ENCODE results near the gene FSTL4. TPM values are rescaled to one million over a fixed set of nuclear protein-coding genes. Genes with fewer than 3 reads are reported as not detected.

The FSTL4 gene
- total RNA-seq, 2 donors from 2014 or later = 0.32 to 0.89 TPM

- Histone ChIP-seq H3K36me3 (no peaks in the 10 kb centered on the region), H3K27ac (no peak overlapping the region), H3K4me3 (no peak overlapping the region), H3K9ac (ENCODE audit: low read depth in 2 of 2, low read length in 2 of 2) (no peak overlapping the region), H3K27me3 (no peaks in the 10 kb centered on the region), H3K4me1 (no peaks in the 10 kb centered on the region), H3K9me3 (no peaks in the 10 kb centered on the region)
- DNase-seq = no peak
- intact Hi-C loops (cut with DNase I) = no loop called here
- no peak for TF ChIP-seq CTCF (IDR thresholded peaks at IDR 0.05)
Observed at GRCh38 chr5:133164759-133165158, 447.6 kb downstream of the FSTL4 start.

- H3K36me3 ChIP-seq = no peaks in the 10 kb centered on the region
- no peak overlapping the region for H3K27ac ChIP-seq
- no peaks in the 10 kb centered on the region for H3K4me1 ChIP-seq
- no peaks in the 10 kb centered on the region for H3K9me3 ChIP-seq
- TF ChIP-seq CTCF (IDR thresholded peaks at IDR 0.05) = no peak
- intact Hi-C loops (cut with DNase I) = no loop called here
- no peak for DNase-seq
- H3K9ac ChIP-seq (ENCODE audit: low read depth in 2 of 2, low read length in 2 of 2) = no peak overlapping the region
- H3K27me3 ChIP-seq = no peaks in the 10 kb centered on the region
- no peak overlapping the region for H3K4me3 ChIP-seq
Observed at GRCh38 chr5:133163839-133164238, 448.5 kb downstream of the FSTL4 start.

GRCh38 chr5:133159543-133159942 is 452.8 kb downstream of the FSTL4 start:
- no peaks in the 10 kb centered on the region for H3K9me3 ChIP-seq
- H3K4me3 ChIP-seq = no peak overlapping the region
- no peak for TF ChIP-seq CTCF (IDR thresholded peaks at IDR 0.05)
- no peak overlapping the region for H3K27ac ChIP-seq
- no peaks in the 10 kb centered on the region for H3K4me1 ChIP-seq
- DNase-seq = no peak
- intact Hi-C loops (cut with DNase I) = no loop called here
- H3K9ac ChIP-seq (ENCODE audit: low read depth in 2 of 2, low read length in 2 of 2) = no peak overlapping the region
- no peaks in the 10 kb centered on the region for H3K27me3 ChIP-seq
- H3K36me3 ChIP-seq = no peaks in the 10 kb centered on the region

- H3K4me1 ChIP-seq = no peaks in the 10 kb centered on the region
- DNase-seq = no peak
- intact Hi-C loops (cut with DNase I) = no loop called here
- H3K27ac ChIP-seq = no peak overlapping the region
- H3K9ac ChIP-seq (ENCODE audit: low read depth in 2 of 2, low read length in 2 of 2) = no peak overlapping the region
- no peaks in the 10 kb centered on the region for H3K27me3 ChIP-seq
- TF ChIP-seq CTCF (IDR thresholded peaks at IDR 0.05) = no peak
- H3K9me3 ChIP-seq = no peaks in the 10 kb centered on the region
- no peaks in the 10 kb centered on the region for H3K36me3 ChIP-seq
- H3K4me3 ChIP-seq = no peak overlapping the region
Observed at GRCh38 chr5:133155326-133155969, 456.9 kb downstream of the FSTL4 start.

GRCh38 chr5:133154274-133155075 is 457.9 kb downstream of the FSTL4 start:
- H3K27me3 ChIP-seq = no peaks in the 10 kb centered on the region
- H3K9ac ChIP-seq (ENCODE audit: low read depth in 2 of 2, low read length in 2 of 2) = no peak overlapping the region
- no peaks in the 10 kb centered on the region for H3K36me3 ChIP-seq
- TF ChIP-seq CTCF (IDR thresholded peaks at IDR 0.05) = no peak
- H3K27ac ChIP-seq = no peak overlapping the region
- no peaks in the 10 kb centered on the region for H3K4me1 ChIP-seq
- no peaks in the 10 kb centered on the region for H3K9me3 ChIP-seq
- intact Hi-C loops (cut with DNase I) = no loop called here
- no peak overlapping the region for H3K4me3 ChIP-seq
- no peak for DNase-seq

Measured in colonic mucosa (tissue), 4 donors.